NCI-H82 treated with DMSO at 0.1 percent for 48 hours (cell line): ENCODE measurements around the gene NEUROD1.
"Not testable (repeated sequence)": the region's sequence is repeated elsewhere in the genome, so short reads cannot be mapped to it uniquely, and the experiment has no call there.

Source experiments
- DNase-seq: peaks from one replicate; lab custom pipeline; 2025; ENCODE audit not compliant: unreplicated experiment; lab: John Stamatoyannopoulos, UW

The NEUROD1 gene

DNA sequence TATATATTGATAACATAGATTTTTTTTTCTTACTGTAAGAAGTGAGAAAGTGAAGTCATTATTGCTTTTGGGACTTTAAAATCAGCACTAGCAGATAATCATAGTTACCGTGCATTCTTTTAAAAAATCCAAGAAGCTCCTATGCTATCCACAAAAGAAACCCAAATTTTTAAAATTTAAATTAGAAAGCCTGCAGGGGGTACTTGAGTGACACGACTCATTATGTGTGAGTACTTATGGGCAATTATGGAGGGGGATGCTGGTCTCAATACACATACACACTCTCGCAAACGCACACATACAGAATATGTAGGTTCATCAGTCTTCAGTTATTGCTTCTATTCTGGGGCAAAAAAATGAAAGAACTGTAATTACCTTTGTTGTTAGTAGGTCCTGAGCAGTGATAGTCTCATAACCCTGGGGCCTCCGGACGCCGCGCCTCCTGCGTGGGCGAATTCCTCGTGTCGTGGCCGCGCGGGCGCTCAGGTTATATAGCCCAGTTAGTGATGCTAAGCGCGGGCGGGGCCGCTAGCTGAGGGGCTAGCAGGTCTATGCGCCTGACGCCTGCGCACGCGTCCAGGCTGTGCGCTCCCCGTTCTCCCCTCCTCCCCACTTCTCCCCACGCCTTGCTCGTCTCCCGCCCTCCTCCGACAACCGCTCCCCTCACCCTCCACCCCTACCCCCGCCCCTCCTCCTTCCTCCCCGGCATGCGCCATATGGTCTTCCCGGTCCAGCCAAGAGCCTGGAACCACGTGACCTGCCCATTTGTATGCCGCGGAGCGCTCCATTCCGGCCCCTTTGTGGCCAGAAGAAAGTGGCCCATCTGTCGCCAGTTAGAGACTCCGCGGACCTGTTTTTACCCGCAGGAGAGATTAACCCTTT is at the start of gene NEUROD1:
NEUROD1 (minus strand) TSS at position 463 of the 882 bp plus-strand sequence. CDS start 1,657 bp downstream, outside the sequence.
- DNase-seq = peak; percentile 100

DNA sequence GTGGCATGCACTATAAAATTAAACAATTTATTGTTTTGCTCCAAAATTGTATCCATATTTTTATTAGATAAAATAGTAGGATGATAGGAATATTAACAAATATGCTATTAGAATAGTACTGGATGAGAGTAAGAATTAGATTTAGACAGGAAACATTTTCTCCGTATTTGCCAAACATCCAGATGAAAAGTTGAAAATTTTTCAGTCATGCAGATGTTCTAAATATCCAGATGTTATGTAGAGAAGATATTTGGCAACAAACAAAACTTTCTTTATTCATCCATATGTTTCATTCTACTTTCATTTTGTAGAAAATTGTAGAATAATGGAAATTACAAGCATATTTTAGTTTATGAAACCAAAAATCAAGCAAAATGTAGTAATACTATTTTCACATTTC is 45.2 kb upstream of the NEUROD1 start:
- no peak for DNase-seq

- no peak for DNase-seq
Measured at GRCh38 chr2:181724662-181725061, 44.3 kb upstream of the NEUROD1 start.

GRCh38 chr2:181723731-181724130 is 43.4 kb upstream of the NEUROD1 start:
- no peak for DNase-seq

DNA sequence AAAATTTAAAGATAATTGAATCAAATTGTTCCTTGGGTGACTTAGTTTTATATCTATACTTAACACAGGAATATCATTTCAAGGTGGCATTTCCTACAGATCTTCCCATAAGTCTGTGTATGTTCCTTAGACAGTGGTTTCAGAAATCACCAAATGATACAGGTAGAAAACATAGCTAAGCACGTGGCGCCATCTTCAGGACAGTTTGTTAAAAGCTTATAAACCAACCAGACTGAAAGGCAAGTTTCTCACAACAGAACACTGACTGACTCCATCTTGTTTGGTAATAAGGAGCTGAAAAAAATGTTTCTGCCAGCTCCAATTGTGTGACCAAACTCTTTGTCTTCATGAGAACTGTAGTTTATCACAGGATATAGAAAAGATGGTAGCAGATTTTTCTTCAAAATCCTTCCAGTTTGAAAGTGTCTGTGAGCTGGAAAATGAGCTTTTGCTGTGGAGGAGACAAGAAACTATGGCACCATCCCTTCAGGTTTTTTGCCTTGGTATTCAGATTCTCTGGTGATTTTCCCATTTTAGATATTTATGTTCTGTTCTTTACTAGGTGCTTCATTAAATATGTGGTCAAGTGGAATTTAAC is 34.8 kb upstream of the NEUROD1 start:
- peak; percentile 92 for DNase-seq

- not testable (repeated sequence) for DNase-seq
Measured at GRCh38 chr2:181711051-181711450, 30.7 kb upstream of the NEUROD1 start.

DNA sequence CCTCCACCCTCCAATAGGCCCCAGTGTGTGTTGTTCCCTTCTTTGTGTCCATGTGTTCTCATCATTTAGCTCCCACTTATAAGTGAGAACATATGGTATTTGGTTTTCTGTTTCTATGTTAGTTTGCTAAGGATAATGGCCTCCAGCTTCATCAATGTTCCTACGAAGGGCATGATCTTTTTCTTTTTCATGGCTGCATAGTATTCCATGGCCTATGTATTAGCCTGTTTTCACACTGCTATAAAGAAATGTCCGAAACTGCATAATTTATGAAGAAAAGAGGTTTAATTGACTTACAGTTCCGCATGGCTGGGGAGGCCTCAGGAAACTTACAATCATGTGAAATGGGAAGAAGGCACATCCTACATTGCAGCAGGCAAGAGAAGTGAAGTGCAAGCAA is 22.2 kb upstream of the NEUROD1 start:
- DNase-seq = not testable (repeated sequence)

- no peak for DNase-seq
Measured at GRCh38 chr2:181698223-181698622, 17.9 kb upstream of the NEUROD1 start.

- DNase-seq = no peak
Measured at GRCh38 chr2:181697571-181697970, 17.3 kb upstream of the NEUROD1 start.

- DNase-seq = no peak
Measured at GRCh38 chr2:181697126-181697525, 16.8 kb upstream of the NEUROD1 start.

GRCh38 chr2:181694271-181694670 is 14.0 kb upstream of the NEUROD1 start:
- no peak for DNase-seq

DNA sequence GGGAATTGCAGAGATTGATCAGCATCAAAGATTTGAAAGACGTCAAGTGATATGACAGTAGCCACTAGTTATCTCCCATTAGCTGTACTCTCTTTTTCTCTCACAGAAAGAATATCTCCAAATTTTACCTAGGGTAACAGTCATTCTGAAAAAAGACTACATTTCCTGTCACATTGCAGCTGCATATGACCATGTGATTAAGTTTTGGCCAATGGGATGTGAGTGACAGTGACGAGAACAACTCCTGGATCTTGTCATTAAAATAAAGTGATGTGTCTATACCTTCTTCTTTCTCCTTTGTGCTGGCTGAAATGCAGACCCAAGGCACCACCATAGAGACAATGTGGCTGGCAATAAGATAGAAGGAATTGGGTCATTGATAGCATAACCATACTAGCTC is 10.5 kb upstream of the NEUROD1 start:
- DNase-seq = no peak

DNA sequence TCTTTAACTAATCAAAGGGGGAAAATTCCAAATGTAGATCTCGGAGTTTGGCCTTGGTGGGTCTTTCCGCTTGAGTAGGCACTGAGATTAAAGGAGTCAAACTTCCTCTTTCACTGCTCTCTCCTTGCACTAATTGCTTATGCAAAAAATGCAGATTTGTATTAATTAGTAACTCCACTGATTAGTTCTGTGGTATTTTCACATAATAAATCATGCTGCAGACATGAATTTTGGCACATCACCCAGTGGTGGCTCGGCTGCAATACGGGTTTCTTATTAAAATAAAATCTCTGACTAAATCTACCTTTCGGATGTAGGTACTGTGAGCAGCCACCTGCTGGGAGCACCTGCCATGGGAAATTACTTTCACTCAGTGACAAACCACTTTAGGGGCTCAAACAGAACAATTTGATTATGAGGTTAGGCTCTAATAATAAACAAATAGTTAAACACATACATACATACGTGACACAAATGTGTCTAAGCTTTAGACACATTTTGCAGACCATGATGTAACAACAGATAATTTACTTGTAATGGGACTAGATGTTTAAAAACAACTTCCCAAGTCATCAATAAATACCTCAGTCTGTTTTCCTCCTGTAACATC is 6.4 kb upstream of the NEUROD1 start:
- no peak for DNase-seq

GRCh38 chr2:181685150-181685688 is 4.9 kb upstream of the NEUROD1 start:
- DNase-seq = no peak

DNA sequence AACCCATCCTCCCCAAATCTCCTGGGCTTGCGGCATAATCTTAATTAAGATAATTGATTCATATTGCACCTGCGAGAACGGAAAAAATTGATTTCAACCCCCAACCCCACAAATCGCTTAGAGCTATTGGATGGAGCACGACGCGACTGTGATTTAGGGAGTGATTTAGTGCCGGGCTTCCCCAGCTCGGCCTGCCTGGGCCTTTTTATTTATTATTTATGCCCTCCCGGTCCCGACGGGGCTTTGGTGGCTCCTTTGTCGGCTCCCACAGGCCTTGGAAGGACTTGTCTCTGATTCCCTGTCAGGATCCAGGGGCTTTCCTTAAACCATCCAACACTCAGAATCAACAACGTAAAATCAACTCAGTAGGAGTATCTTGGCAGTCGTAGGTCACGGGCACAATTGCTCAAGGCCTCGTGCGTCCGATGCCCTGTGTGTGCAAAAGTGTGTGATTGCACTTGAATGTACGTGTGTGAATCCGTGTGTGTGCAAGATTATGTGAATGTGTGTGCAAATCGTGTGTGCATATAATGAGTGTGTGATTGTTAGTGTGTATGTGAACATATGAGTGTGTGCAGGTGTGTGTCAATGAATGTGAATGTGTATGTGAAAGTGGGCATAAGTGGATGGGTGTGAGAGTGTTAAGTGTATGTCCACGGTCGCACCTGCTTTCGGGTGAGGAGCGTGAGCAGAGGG is 4.3 kb upstream of the NEUROD1 start:
- no peak for DNase-seq

GRCh38 chr2:181683518-181684453 is 3.5 kb upstream of the NEUROD1 start:
- DNase-seq = no peak

GRCh38 chr2:181682795-181683517 is 2.6 kb upstream of the NEUROD1 start:
- DNase-seq = no peak

GRCh38 chr2:181682026-181682789 is 1.9 kb upstream of the NEUROD1 start:
- DNase-seq = no peak
